A673 (cell line): ENCODE measurements around the gene KRT81. TPM values are rescaled to one million over a fixed set of nuclear protein-coding genes. Genes with fewer than 3 reads are reported as not detected.

ENCODE experiments used
- BruUV-seq: library from RNA; stranded (reverse); fragments of 400-500 nt; replicated peaks from 2 replicates; lab custom pipeline; 2021; lab: Mats Ljungman, UMichigan
- CTCF ChIA-PET: fragments of 300-600 bp; sonication (Branson Sonifier 250); formaldehyde crosslinking; loops from one replicate; lab custom pipeline; 2022; ENCODE audit warnings: antibody characterized with exemption; lab: Charles Lee
- POLR2A ChIA-PET: fragments of 300-600 bp; sonication (Branson Sonifier 250); formaldehyde crosslinking; loops from one replicate; lab custom pipeline; 2022; ENCODE audit warnings: antibody characterized with exemption; ENCODE audit not compliant: low non-redundant PET; lab: Charles Lee
- DNase-seq: peaks from one replicate; pipeline ENCODE4 v3.0.0-alpha.2; 2015; ENCODE audit warnings: low spot score
- H3K27ac ChIP-seq: fragments of 200-600 bp; sonication (generic); 2 replicates; pipeline ENCODE4 v1.5.1; 2016; ENCODE audit warnings: mixed run types, low read depth, mild to moderate bottlenecking, mixed read lengths, antibody characterized with exemption, low read length; ENCODE audit not compliant: poor library complexity, severe bottlenecking
- H3K27me3 ChIP-seq: fragments of 200-600 bp; sonication (generic); replicated peaks from 2 replicates; pipeline ENCODE4 v1.6.1; 2017; ENCODE audit warnings: mixed run types, low read depth, mild to moderate bottlenecking, mixed read lengths, antibody characterized with exemption, low read length; ENCODE audit not compliant: insufficient read depth, poor library complexity
- H3K36me3 ChIP-seq: fragments of 200-600 bp; sonication (generic); 2 replicates; pipeline ENCODE4 v1.6.1; 2016; ENCODE audit warnings: mixed run types, mild to moderate bottlenecking, mixed read lengths, antibody characterized with exemption, low read length; ENCODE audit not compliant: insufficient read depth, poor library complexity, severe bottlenecking
- H3K4me1 ChIP-seq: fragments of 200-600 bp; sonication (generic); 2 replicates; pipeline ENCODE4 v1.6.1; 2017; ENCODE audit warnings: mixed run types, mild to moderate bottlenecking, mixed read lengths, antibody characterized with exemption, low read length; ENCODE audit not compliant: insufficient read depth, poor library complexity, severe bottlenecking
- H3K4me3 ChIP-seq: fragments of 200-600 bp; sonication (generic); 2 replicates; pipeline ENCODE4 v1.5.1; 2016; ENCODE audit warnings: low read depth, mixed run types, mild to moderate bottlenecking, mixed read lengths, low read length; ENCODE audit not compliant: poor library complexity, severe bottlenecking
- H3K9me3 ChIP-seq: fragments of 200-600 bp; sonication (generic); 2 replicates; pipeline ENCODE4 v1.6.1; 2016; ENCODE audit warnings: mixed run types, low read depth, mild to moderate bottlenecking, mixed read lengths, antibody characterized with exemption, low read length; ENCODE audit not compliant: poor library complexity, severe bottlenecking
- CTCF ChIP-seq: fragments of 300-800, 200-600 bp; sonication (generic); conservative IDR thresholded peaks from 2 replicates; pipeline ENCODE4 v1.5.1; 2017; ENCODE audit warnings: low read depth, mild to moderate bottlenecking, antibody characterized with exemption, low read length, moderate library complexity, mixed read lengths
- EZH2 ChIP-seq: fragments of 200-600 bp; sonication (generic); IDR thresholded peaks from 2 replicates; pipeline ENCODE4 v1.6.1; 2017; ENCODE audit warnings: borderline replicate concordance, low read depth, mild to moderate bottlenecking, mixed read lengths, antibody characterized with exemption, low read length; ENCODE audit not compliant: poor library complexity, severe bottlenecking
- intact Hi-C: fragments of 100-400 bp; cut with micrococcal nuclease; formaldehyde crosslinking; loops from one replicate; pipeline ENCODE4 v1.10.0; 2022; ENCODE audit not compliant: unreplicated experiment
- total RNA-seq: library from RNA; stranded (reverse); gene quantifications from 2 replicates; pipeline ENCODE4 v1.2.3, GENCODE V29; 2021

Gene KRT81
- total RNA-seq, 1 experiment from 2014 or later: 0.30 TPM

GRCh38 chr12:52270541-52271070 lies 20.7 kb downstream of the KRT81 start:
- Histone ChIP-seq H3K27ac (no peak overlapping the region), H3K4me3 (no peak overlapping the region), H3K36me3 (no peaks in the 10 kb centered on the region), H3K9me3 (no peaks in the 10 kb centered on the region), H3K4me1 (no peaks in the 10 kb centered on the region), H3K27me3 (peaks cover 5% of the 10 kb centered on the region)
- no peak for TF ChIP-seq EZH2
- no peak for TF ChIP-seq CTCF
- CTCF ChIA-PET: interaction anchor here (1.3 kb wide), 1 partner anchor 8 kb away, joined by 4 read pairs; no protein-coding TSS in a partner anchor
- no TSS peak for BruUV-seq
- no peak for DNase-seq
- intact Hi-C loops: no loop called here
- POLR2A ChIA-PET: interaction anchor here (0.7 kb wide), 1 partner anchor 186 kb away, joined by 4 read pairs; no protein-coding TSS in a partner anchor

GRCh38 chr12:52268212-52268611 lies 23.1 kb downstream of the KRT81 start:
- Histone ChIP-seq H3K9me3 (no peaks in the 10 kb centered on the region), H3K4me1 (no peaks in the 10 kb centered on the region), H3K27ac (no peak overlapping the region), H3K27me3 (peaks cover 5% of the 10 kb centered on the region), H3K36me3 (no peaks in the 10 kb centered on the region), H3K4me3 (no peak overlapping the region)
- ChIA-PET POLR2A (no interaction called here), CTCF (no interaction called here)
- TF ChIP-seq EZH2 (no peak), CTCF (no peak)
- no TSS peak for BruUV-seq
- intact Hi-C loops: no loop called here
- no peak for DNase-seq

GRCh38 chr12:52267699-52268098 lies 23.6 kb downstream of the KRT81 start:
- Histone ChIP-seq H3K27me3 (peaks cover 4% of the 10 kb centered on the region), H3K4me3 (no peak overlapping the region), H3K36me3 (no peaks in the 10 kb centered on the region), H3K27ac (no peak overlapping the region), H3K9me3 (no peaks in the 10 kb centered on the region), H3K4me1 (no peaks in the 10 kb centered on the region)
- ChIA-PET CTCF (no interaction called here), POLR2A (no interaction called here)
- TF ChIP-seq EZH2 (no peak), CTCF (no peak)
- no peak for DNase-seq
- intact Hi-C loops: no loop called here
- BruUV-seq: no TSS peak
